ENCODE data around the gene ADGRG3.
A peak's percentile ranks its signal among the peaks of the same experiment; 100 is the strongest.

ADGRG3 gene

DNA sequence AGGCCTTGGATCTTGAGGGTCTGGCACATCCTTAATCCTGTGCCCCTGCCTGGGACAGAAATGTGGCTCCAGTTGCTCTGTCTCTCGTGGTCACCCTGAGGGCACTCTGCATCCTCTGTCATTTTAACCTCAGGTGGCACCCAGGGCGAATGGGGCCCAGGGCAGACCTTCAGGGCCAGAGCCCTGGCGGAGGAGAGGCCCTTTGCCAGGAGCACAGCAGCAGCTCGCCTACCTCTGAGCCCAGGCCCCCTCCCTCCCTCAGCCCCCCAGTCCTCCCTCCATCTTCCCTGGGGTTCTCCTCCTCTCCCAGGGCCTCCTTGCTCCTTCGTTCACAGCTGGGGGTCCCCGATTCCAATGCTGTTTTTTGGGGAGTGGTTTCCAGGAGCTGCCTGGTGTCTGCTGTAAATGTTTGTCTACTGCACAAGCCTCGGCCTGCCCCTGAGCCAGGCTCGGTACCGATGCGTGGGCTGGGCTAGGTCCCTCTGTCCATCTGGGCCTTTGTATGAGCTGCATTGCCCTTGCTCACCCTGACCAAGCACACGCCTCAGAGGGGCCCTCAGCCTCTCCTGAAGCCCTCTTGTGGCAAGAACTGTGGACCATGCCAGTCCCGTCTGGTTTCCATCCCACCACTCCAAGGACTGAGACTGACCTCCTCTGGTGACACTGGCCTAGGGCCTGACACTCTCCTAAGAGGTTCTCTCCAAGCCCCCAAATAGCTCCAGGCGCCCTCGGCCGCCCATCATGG lies 4.0 kb upstream of the ADGRG3 start:
- ChIA-PET CTCF (interaction anchor here (0.8 to 3.0 kb wide), 7 partner anchors 12 to 88 kb away, joined by 3 to 14 read pairs (median 5); no protein-coding TSS in a partner anchor), POLR2A (no interaction called here)
- no peak overlapping the region for H3K4me3 ChIP-seq (ENCODE audit: low read depth, low read length)
- TF ChIP-seq, protein P1, sequence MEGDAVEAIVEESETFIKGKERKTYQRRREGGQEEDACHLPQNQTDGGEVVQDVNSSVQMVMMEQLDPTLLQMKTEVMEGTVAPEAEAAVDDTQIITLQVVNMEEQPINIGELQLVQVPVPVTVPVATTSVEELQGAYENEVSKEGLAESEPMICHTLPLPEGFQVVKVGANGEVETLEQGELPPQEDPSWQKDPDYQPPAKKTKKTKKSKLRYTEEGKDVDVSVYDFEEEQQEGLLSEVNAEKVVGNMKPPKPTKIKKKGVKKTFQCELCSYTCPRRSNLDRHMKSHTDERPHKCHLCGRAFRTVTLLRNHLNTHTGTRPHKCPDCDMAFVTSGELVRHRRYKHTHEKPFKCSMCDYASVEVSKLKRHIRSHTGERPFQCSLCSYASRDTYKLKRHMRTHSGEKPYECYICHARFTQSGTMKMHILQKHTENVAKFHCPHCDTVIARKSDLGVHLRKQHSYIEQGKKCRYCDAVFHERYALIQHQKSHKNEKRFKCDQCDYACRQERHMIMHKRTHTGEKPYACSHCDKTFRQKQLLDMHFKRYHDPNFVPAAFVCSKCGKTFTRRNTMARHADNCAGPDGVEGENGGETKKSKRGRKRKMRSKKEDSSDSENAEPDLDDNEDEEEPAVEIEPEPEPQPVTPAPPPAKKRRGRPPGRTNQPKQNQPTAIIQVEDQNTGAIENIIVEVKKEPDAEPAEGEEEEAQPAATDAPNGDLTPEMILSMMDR (IDR thresholded peaks at IDR 0.05; ENCODE audit: insufficient read depth, low read length, missing control alignments): peak; percentile 1
- DNase-seq (ENCODE audit: low read depth, low spot score): no peak

DNA sequence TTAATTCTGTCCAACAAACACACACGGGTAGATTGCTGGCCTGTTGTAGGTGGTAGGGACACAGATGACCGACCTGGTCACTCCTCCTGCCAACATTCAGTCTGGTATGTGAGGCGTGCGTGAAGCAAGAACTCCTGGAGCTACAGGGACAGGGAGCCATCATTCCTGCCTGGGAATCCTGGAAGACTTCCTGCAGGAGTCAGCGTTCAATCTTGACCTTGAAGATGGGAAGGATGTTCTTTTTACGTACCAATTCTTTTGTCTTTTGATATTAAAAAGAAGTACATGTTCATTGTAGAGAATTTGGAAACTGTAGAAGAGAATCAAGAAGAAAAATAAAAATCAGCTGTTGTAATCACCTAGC lies 3.5 kb upstream of the ADGRG3 start:
- no peak for DNase-seq (ENCODE audit: low read depth, low spot score)
- TF ChIP-seq, protein P1 (IDR thresholded peaks at IDR 0.05; ENCODE audit: insufficient read depth, low read length, missing control alignments): no peak
- POLR2A ChIA-PET: no interaction called here
- no peak overlapping the region for H3K4me3 ChIP-seq (ENCODE audit: low read depth, low read length)
- CTCF ChIA-PET: interaction anchor here (0.8 to 3.0 kb wide), 6 partner anchors 12 to 88 kb away, joined by 3 to 14 read pairs (median 4); no protein-coding TSS in a partner anchor

DNA sequence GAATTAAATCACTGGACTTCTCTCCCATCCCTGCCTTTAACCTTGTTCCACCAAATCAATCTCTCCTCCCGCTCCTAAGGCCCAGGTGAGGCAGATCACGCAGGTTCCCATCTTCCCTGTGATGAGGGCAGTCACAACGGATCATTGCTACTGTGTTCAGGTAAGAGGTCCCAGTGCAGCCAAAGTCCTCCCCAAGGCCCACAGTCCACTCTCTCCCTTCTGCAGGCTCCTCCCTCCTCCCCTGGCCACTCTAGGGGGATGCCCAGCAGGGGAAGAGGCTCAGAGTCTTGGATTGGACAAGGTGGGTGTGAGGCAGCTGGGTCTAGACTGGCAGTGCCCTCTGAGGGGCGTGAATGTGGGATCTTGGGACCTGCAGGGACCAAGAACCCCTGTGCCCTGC lies 2.6 kb upstream of the ADGRG3 start:
- ChIA-PET POLR2A (interaction anchor here (0.7 kb wide), 1 partner anchor 364 kb away, joined by 3 read pairs; no protein-coding TSS in a partner anchor), CTCF (interaction anchor here (2.4 to 3.0 kb wide), 2 partner anchors 17 to 89 kb away, joined by 10 to 14 read pairs; no protein-coding TSS in a partner anchor)
- DNase-seq (ENCODE audit: low read depth, low spot score): no peak
- TF ChIP-seq, protein P1 (IDR thresholded peaks at IDR 0.05; ENCODE audit: insufficient read depth, low read length, missing control alignments): no peak
- H3K4me3 ChIP-seq (ENCODE audit: low read depth, low read length): no peak overlapping the region

DNA sequence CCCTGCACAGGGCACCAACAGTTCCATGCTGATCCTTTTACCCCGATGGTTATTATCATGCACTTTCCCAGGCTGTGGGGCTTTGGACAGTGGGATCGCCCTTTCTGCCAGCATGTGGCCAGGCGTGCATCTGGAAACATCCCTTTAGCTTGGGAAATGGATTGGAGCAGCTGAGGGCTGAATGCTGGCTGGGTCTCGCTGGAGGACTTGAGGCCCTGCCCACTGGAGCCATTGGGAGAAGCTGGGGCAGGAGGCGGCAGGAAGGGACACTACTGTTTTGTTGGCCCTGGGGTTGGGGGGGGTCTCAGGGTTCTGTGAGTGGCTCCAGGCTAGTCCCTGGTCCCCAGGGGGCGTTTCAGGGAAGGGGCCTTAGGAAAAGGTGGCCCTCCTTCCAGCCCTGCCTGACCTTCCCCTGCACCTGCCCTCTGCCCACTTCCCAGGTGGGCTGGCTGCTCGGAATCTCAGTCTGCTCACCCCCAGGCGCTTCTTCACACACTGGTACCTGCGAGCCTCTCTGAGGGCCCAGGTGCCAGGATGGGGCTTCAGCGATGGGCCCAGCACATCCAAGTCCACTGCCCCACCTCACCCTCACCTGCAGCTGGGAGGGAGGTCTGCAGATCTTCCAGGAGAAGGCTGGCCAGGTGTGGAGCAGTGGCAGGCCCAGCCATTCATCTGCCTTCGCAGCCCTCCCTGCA lies 1.6 kb upstream of the ADGRG3 start:
- POLR2A ChIA-PET: no interaction called here
- TF ChIP-seq, protein P1 (IDR thresholded peaks at IDR 0.05; ENCODE audit: insufficient read depth, low read length, missing control alignments): no peak
- CTCF ChIA-PET: interaction anchor here (1.6 to 3.0 kb wide), 2 partner anchors 18 to 90 kb away, joined by 7 to 10 read pairs; no protein-coding TSS in a partner anchor
- no peak for DNase-seq (ENCODE audit: low read depth, low spot score)
- H3K4me3 ChIP-seq (ENCODE audit: low read depth, low read length): no peak overlapping the region

DNA sequence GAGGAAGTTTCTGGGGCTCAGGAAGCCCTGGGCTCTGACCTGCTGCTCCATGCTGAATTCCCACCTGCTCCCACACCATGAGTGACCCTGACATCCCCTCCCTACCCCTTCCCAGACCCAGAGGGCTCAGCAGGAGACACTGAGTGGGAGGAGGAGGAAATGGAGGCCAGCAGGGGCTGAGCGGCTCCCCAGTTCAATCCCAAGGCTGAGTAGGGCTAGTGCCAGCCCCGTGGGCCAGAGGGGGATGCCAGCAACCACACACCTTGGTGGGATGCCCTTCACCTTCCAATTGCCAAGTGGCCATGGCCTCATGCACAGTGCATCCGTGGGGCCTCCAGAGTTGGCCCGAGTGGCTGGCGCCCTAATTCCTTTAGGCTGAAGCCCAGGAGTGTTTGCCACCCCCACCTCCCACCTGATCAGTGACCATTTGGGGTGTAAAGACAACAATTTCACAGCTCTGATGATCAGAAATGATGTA lies 1.0 kb upstream of the ADGRG3 start:
- H3K4me3 ChIP-seq (ENCODE audit: low read depth, low read length): no peak overlapping the region
- TF ChIP-seq, protein P1 (IDR thresholded peaks at IDR 0.05; ENCODE audit: insufficient read depth, low read length, missing control alignments): no peak
- CTCF ChIA-PET: interaction anchor here (1.6 to 3.0 kb wide), 2 partner anchors 19 to 91 kb away, joined by 7 to 10 read pairs; no protein-coding TSS in a partner anchor
- POLR2A ChIA-PET: no interaction called here
- DNase-seq (ENCODE audit: low read depth, low spot score): no peak
